Esophagus squamous epithelium (tissue), 4 donors: ENCODE data around the gene FEM1C. TPM values are rescaled to one million over a fixed set of nuclear protein-coding genes. Genes with fewer than 3 reads are reported as not detected.

Source experiments
- small RNA-seq, 4 donors: library from RNA; depleted of rRNA; stranded (forward); fragments of <200 nt; gene quantifications; one replicate each; pipeline ENCODE3, GENCODE V24; 2016
- total RNA-seq, 4 donors: library from RNA; depleted of rRNA; stranded (reverse); fragments of >200 nt; gene quantifications; one replicate each; pipeline ENCODE4 v1.1.0, GENCODE V29; 2016

The FEM1C gene
- total RNA-seq, 4 donors from 2014 or later, result 8.2 to 23.1 (median 11.7) TPM

Small RNA genes within 50 kb of the gene (small RNA-seq; reads per million reads assigned to genes)
- 0 reads per million in 4 donors for gene AC008628.1
- 0 reads per million in 4 donors for gene AC008628.2

Other genes starting within 250 kb of the FEM1C start
- gene CCDC112, start 248.1 kb downstream of the FEM1C start, total RNA-seq, result 1 to 10 TPM; 4.7 to 7.2 (median 4.8) TPM
- gene TICAM2, start 57.7 kb upstream of the FEM1C start, total RNA-seq, result 1 to 10 TPM in 1 of 4 donors, under 1 TPM in 2, not detected in 1; 0.68 to 2.7 (median 0.95) TPM
- 10 to 100 TPM; 68.9 to 95.1 (median 75.6) TPM for gene TMED7, start 81.3 kb upstream of the FEM1C start, total RNA-seq